UCSD-AML1 (cell line): ENCODE results near the gene BORCS8.
A peak's percentile ranks its signal among the peaks of the same experiment; 100 is the strongest.
"Not testable (repeated sequence)": the region's sequence is repeated elsewhere in the genome, so short reads cannot be mapped to it uniquely, and the experiment has no call there.

Source experiments
- DNase-seq: peaks from one replicate; lab custom pipeline; 2025; ENCODE audit not compliant: unreplicated experiment; lab: John Stamatoyannopoulos, UW

The BORCS8 gene

DNA sequence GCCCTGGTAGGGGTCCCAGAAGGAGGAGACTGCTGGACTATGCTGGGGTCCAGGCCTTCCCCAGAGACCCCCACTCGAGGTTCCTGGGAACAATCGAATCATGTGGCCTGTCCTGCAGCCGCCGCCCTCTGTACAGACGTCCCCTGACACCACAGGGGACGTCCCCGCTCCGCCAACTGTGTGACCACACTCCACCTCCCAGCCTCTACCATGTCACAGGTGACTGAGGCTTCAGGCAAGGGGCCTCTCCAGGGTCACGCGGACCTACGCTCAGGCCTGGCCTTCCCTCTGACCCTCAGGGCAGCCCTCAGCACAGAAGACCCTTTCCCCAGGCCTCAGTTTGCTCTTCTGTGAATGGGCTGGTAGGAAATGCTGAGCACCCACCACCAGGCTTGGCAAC is 40.5 kb downstream of the BORCS8 start:
- DNase-seq = no peak

DNA sequence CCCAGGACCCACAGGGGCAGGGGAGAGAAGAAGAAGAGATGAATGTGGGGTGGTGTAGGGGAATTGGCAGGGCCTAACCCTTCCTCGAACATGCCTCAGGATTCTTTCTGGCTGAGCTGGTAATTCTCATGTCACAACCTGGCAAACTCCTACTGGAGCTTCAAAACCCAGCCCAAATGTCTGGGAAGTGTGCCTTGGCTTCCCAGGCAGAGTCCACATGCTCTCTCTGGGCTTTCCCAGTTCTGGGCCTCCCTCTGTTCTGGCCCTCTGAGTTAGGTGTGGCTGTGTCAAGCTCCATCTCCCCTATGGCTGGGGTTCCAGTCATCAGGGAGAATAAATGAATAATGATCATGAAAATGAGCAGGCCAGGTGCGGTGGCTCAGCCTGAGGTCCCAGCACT is 42.5 kb downstream of the BORCS8 start:
- DNase-seq = no peak

DNA sequence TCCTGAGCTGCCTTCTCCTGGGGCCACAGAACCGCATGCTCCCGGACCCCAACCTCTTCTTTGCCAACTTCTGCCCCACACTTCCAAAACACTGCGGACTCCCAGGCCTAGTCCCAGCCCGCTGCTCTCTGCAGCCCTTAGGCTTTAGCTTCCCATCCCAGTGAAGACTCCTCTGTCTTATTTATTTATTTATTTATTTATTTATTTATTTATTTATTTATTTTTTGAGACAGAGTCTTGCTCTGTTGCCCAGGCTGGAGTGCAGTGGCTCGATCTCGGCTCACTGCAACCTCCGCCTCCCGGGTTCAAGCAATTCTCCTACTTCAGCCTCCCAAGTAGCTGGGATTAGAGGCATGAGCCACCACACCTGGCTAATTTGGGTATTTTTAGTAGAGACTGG is 43.4 kb downstream of the BORCS8 start:
- not testable (repeated sequence) for DNase-seq

DNA sequence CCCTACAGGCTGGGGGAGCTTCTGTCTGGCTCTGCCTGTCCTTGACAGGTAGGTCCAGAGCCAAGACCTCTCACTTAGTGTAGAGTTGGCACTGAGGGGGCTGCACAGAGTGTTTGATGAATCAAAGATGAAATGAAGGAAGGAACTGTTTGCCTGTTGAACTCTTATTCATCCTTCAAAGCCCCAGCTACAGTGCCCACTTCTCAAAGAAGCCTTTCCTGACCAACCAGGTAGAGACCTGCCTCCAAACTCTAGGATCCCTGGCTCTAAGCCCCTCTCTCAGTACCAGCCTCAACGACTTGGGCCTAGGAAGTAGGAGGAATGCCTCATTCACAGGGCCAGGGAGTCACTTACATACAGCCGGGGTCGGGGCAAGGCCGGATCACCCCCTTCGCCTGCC is 44.6 kb downstream of the BORCS8 start:
- DNase-seq = no peak

DNA sequence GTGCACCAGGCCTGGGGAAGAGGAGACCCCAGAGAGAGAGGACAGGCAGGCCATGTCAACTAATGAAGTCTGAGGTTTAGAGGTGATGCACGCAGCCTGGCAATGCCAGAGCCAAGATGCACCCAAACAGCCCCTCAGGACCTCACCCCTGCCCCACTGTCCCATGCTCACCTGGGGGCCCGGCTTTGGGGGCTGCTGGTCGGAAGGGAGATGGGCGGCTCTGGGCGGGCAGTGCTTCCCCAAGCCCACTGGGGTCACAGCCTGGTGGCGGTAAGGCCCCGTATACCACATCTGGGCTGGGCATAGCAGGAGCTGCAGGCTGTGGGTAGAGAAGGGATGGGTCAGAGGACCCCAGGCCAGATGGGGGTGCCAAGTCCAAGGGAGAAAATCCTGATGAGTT is 45.1 kb downstream of the BORCS8 start:
- no peak for DNase-seq

DNA sequence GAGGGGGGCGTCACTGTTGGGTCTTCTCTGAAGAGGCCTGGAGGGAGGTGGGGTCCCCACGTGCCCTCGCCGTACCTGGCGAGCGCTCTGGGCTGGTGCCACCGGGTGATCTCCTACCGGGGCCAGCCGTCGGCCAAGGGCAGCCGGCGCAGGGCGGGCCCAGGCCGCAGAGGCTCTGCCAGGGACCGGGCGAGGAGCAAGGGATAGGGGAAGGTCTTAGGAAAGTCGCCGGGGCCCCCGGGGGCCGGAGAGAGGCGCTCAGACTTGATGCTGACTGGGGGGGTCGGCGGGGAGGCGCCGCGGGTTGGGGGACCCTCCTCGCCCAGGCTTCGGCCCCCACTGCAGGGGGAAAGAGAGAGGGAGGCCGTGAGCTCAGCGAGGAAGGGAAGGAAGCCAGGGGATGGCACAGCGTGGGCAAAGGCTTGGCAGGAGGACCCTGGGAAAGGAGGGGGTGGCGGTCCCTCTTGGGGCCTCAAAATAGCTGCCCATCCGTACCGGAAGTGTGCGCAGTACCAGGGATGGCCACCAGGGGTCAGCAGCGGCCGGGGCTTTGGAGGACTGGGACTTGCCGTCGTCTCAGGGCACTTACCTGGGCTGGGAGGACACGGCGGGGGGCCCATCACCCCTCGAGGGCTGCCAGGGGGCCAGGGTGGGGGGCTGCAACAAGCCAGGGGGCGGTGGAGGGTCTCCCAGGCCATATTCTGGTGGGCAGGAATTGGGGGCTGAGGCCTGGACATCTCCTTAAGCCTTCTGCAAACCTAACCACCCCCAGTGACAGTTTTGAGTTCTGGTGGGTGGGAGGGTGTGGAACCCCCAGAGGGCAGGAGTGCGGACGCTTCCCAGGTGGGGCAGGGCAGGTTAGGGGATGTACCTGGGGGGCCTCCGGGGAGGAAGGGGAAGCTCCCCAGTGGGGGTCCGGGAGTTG is 46.0 kb downstream of the BORCS8 start:
- DNase-seq = peak; percentile 77

DNA sequence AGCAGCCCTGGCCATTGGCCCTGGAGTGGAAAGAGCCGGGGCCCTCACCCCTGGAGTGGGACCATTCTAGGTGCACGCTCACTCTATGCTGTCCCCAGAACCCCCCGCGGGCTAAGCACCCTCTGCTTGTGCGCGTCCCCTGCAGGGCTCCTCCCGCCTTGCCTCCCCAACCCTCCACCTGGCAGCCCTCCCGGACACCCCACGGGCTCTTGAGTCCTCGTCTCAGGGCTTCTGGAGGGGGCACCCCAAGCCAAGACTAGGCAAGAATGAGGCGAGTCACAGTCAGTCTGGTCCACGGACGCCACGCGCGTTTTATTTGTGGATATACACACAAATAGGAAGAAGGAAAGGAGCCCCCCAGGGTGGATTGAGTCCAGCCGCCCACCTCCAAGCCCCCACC is 46.7 kb downstream of the BORCS8 start:
- DNase-seq = no peak

DNA sequence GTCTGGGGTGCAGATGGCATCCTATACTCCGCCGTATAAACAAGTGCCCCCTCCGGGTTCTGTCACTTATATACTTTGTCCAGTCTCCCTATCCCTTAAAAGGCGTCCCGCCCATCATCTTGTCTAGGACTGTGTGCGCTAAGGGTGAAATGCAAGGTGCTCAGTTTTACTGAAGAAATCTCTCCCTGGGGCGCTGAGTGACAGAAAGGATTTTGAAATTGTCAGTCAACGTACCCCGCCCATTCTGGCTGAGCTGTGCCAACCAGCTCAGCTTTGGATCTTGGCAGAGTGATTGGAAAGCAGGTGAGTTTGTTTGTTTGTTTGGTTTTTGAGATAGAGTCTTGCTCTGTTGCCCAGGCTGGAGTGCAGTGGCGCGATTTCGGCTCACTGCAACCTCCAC is 49.6 kb downstream of the BORCS8 start:
- no peak for DNase-seq

DNA sequence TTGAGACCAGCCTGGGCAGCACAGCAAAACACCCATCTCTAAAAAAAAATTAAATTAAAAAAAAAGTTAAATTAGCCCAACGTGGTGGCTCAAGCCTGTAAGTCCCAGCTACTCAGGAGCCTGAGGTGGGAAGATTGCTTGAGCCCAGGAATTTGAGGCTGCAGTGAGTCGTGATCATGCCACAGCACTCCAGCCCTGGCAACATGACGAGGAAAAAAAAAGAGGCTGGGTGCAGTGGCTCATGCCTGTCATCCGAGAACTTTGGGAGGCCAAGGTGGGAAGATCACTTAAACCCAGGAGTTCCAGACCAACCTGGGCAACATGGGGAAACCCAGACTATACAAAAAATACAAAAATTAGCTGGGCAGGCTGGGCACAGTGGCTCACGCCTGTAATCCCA is 51.5 kb downstream of the BORCS8 start:
- no peak for DNase-seq

DNA sequence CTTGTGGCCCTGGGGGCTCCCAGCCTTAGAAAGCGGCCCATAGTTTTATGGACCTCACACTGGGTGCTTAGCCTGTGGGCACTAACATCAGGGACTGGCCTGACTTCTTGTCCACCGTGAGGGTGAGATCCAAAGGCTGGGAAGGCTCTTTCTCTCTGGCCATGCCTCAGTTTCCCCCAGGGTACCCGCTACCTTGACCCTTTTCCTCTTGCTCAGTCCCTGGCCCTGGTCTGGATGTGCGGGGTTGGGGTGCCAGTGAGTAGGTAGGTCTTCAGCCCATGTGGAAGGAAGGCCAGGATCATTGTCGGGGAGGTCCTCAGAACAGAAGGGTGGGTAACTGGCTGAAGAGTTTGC is 52.1 kb downstream of the BORCS8 start:
- no peak for DNase-seq

DNA sequence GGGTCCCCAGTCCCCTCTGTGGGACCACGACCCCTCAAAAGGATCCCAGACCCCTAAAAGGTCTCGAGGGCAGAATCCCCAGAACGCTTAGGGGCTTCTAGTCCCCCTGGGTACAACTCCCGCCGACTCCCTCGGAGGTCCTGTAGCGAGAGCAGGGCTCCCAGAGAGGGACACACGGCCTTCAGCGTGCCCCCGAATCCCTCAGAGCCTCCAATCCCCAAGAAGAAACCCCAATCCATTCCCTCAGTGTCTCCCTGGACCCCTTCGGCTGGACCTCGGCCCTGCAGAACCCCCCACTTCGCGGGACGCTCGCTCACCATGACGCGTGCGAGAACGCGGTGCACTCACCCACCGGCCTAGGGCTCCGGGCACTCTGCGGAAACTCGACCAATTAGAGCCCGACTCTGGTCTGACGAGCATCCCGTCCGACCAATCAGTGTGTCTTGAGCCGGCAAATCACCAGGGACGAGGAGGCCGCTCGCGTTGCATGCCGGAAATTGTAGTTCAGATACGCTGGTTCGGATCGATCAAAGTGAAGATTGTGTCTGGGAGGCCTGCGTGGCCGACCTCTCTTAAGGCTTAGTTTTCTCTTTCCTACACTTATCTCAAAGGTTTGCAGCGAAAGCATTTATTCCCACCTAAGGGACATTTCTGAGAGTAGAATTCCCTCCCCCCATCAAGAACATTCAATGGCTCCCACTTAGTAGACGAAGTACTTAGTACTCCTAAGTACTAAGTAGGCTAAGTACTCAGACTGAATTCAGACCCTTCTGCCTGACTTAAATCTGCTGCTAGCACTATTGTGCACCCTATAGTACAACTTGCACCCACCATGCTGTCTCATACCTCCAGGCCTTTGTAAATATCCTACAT is 53.6 kb downstream of the BORCS8 start, which contains the start of gene TMEM161A:
Gene TMEM161A, minus strand, starts transcription at position 370 of the 873 bp plus-strand sequence. Its CDS starts 50 bp downstream, at position 320.
- peak; percentile 94 for DNase-seq

DNA sequence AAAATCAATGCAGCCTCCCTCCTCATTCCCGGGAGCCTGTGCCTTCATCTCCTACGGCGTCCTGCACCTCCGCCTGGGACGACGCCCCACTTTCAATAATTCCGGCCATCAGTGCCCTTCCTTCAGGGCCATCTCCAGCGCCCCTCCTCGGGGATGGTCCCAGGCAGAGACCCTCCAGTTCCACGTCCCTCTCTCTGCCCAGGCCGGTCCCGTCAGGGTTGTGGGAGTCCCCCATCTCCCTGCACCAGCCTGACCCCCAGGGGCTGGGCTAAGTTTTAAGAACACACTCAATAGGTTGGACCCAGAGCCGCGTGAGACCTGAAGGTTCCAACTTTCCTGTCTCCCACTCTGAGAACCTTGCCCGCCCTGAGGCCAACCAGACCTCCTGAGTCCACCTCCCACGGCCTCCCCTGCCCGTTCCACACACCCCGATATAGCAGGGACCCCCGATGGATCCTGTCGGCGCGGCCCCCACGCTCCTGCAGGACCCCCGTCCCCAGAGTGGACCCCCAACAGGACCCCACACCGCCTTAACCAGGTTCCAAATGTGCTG is 54.3 kb downstream of the BORCS8 start:
- DNase-seq = no peak

DNA sequence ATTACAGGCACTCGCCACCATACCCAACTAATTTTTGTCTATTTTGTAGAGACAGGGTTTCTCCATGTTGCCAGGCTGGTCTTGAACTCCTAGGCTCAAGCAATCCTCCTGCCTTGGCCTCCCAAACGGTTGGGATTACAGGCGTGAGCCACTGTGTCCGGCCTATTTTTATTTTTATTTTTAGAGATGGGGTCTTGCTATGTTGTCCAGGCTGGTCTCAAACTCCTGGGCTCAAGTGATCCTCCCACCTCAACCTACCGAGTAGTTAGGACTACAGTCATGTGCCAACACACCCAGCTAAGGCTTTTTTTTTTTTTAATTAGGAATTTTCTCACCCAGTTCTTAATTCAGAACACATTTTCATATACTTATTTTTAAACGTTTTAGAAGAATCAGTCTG is 56.2 kb downstream of the BORCS8 start:
- not testable (repeated sequence) for DNase-seq

DNA sequence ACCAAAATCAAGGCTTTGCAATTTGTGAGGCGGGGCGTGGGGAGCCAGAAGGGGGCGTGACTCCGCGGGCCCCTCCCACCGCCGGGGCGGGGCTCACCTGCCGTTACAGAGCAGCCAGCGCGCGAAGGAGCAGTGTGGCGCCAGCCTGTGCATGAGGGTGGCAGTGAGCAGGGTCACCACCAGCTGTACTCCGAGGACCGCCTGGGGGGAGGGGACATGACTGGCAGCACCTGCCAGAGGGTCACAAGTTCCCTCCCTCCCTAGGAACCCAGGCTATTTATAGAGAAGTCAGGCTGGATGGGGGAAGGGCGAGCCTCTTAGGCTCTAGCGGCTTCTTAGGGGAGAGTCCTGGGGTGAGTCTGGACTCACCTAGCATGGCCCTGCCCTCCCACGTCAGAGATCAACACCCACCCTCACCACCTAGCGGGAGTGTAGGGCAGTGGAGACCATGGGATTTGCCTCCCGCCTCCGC is 57.2 kb downstream of the BORCS8 start:
- no peak for DNase-seq

DNA sequence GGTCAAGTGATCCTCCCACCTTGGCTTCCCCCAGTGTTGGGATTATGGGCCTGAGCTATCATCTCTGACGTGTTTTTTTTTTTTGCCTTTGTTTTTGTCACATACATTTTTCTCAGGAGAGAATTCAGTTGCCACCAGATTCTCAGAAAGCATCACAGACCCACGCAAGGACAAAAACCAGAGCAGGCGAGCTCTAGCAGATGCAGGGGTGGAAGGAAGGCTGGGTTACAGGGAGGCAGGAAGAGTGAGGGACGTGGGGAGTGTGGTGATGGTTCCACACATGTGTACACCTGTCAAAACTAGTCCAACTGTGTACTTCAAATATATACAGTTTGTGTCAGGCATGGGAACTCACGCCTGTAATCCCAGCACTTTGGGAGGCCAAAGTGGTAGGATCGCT is 58.0 kb downstream of the BORCS8 start:
- DNase-seq = no peak

DNA sequence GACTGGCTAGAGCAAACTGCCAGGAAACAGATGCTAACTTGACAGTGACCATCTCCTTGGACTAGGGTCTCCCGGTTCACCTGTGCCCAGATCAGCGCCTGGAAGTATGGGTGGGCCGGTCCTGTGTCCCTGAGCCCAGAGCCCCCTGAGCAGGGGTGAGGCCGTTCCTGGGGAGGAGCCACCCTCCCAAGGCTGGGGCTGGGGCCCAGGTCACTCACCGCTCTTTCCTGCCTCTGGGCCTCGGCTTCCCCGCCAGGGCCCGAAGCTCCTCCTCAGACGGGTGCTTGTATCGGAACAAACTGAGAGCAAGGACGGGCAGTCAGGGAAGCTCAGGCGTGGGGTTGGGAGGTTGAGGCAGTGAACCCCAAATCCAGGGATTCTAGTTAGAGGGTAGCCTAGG is 59.0 kb downstream of the BORCS8 start:
- no peak for DNase-seq

DNA sequence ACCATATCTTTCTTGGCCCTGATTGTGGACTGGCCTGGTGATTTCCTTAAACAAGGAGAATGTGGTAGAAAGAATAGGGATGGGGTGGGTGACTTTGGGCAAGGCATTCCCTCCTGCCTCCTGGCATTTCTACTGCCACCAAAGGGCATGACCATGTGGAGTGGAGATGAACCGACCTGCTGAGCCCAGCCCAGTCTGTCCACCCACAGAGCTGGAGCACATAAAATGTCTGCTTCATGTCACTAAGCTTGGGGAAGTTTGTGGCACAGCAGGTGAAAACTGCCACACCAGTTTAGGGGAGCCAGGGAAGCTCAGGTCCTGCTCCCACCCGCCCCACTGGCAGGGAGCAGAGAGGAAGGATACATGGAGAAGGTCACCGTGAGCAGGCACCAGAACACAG is 60.0 kb downstream of the BORCS8 start:
- no peak for DNase-seq
